ENCODE data around the gene SLC6A5.

DNA sequence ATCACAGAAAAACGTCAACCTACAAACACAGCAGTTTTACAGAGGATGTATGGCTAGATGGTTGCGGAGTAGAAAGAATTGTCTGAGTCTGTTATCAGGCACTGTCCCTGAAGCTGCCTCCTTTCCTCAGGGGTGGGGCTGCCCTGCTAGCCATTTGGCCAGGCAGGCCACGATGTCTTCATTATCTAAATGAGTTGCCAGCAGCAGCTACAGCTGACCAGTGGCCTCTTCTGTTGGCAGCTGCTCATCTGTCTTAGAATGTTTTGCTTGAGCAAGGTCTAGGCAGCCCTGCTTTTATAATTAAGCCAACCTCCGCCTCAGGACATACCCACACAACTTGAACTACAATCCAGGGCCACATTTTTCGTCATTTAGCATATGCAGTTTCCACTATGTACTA, 17.5 kb downstream of the SLC6A5 start:
- TF ChIP-seq EZH2 (IDR thresholded peaks at IDR 0.05; ENCODE audit: borderline replicate concordance): no peak
- TF ChIP-seq, protein P1, sequence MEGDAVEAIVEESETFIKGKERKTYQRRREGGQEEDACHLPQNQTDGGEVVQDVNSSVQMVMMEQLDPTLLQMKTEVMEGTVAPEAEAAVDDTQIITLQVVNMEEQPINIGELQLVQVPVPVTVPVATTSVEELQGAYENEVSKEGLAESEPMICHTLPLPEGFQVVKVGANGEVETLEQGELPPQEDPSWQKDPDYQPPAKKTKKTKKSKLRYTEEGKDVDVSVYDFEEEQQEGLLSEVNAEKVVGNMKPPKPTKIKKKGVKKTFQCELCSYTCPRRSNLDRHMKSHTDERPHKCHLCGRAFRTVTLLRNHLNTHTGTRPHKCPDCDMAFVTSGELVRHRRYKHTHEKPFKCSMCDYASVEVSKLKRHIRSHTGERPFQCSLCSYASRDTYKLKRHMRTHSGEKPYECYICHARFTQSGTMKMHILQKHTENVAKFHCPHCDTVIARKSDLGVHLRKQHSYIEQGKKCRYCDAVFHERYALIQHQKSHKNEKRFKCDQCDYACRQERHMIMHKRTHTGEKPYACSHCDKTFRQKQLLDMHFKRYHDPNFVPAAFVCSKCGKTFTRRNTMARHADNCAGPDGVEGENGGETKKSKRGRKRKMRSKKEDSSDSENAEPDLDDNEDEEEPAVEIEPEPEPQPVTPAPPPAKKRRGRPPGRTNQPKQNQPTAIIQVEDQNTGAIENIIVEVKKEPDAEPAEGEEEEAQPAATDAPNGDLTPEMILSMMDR (IDR thresholded peaks at IDR 0.05; ENCODE audit: poor library complexity): no peak

Data from hepatocyte (in vitro differentiated cells).